ENCODE measurements around the gene SETBP1. TPM values are rescaled to one million over a fixed set of nuclear protein-coding genes. Genes with fewer than 3 reads are reported as not detected.
A peak's percentile ranks its signal among the peaks of the same experiment; 100 is the strongest.

SETBP1 gene
- total RNA-seq, 1 donor from 2014 or later: 39.5 TPM

- no peak overlapping the region for H3K27ac ChIP-seq
- TF ChIP-seq CTCF (IDR thresholded peaks at IDR 0.05): no peak
These were observed 423.3 kb downstream of the SETBP1 start for GRCh38 chr18:45104049-45104395.

GRCh38 chr18:45106331-45106774 is 425.7 kb downstream of the SETBP1 start:
- H3K27ac ChIP-seq: no peak overlapping the region
- ATAC-seq (peak; percentile 85), DNase-seq (no peak)
- H3K4me3 ChIP-seq: no peak overlapping the region
- no peaks in the 10 kb centered on the region for H3K36me3 ChIP-seq
- no peak for TF ChIP-seq CTCF (IDR thresholded peaks at IDR 0.05)
- no peaks in the 10 kb centered on the region for H3K27me3 ChIP-seq
- H3K9me3 ChIP-seq: no peaks in the 10 kb centered on the region
- no peaks in the 10 kb centered on the region for H3K4me1 ChIP-seq
- intact Hi-C loops (cut with DNase I): no loop called here

More at GRCh38 chr18:45104049-45104395, 423.3 kb downstream of the SETBP1 start:
- Histone ChIP-seq H3K9me3 (no peaks in the 10 kb centered on the region), H3K4me1 (no peaks in the 10 kb centered on the region), H3K27me3 (no peaks in the 10 kb centered on the region), H3K4me3 (no peak overlapping the region), H3K36me3 (no peaks in the 10 kb centered on the region)
- intact Hi-C loops (cut with DNase I): no loop called here
- DNase-seq (no peak), ATAC-seq (no peak)

GRCh38 chr18:45107425-45107824 is 426.7 kb downstream of the SETBP1 start:
- H3K4me3 ChIP-seq: no peak overlapping the region
- H3K4me1 ChIP-seq: no peaks in the 10 kb centered on the region
- H3K36me3 ChIP-seq: no peaks in the 10 kb centered on the region
- intact Hi-C loops (cut with DNase I): no loop called here
- ATAC-seq: no peak
- DNase-seq: no peak
- no peak overlapping the region for H3K27ac ChIP-seq
- no peaks in the 10 kb centered on the region for H3K27me3 ChIP-seq
- H3K9me3 ChIP-seq: no peaks in the 10 kb centered on the region
- TF ChIP-seq CTCF (IDR thresholded peaks at IDR 0.05): no peak

GRCh38 chr18:45108754-45109153 is 428.1 kb downstream of the SETBP1 start:
- H3K9me3 ChIP-seq: no peaks in the 10 kb centered on the region
- intact Hi-C loops (cut with DNase I): no loop called here
- H3K4me1 ChIP-seq: no peaks in the 10 kb centered on the region
- H3K27ac ChIP-seq: no peak overlapping the region
- no peaks in the 10 kb centered on the region for H3K36me3 ChIP-seq
- no peak for ATAC-seq
- H3K27me3 ChIP-seq: no peaks in the 10 kb centered on the region
- no peak for TF ChIP-seq CTCF (IDR thresholded peaks at IDR 0.05)
- DNase-seq: no peak
- no peak overlapping the region for H3K4me3 ChIP-seq

GRCh38 chr18:45109271-45109670 is 428.6 kb downstream of the SETBP1 start:
- TF ChIP-seq CTCF (IDR thresholded peaks at IDR 0.05): no peak
- intact Hi-C loops (cut with DNase I): no loop called here
- Histone ChIP-seq H3K27me3 (no peaks in the 10 kb centered on the region), H3K4me3 (no peak overlapping the region), H3K4me1 (no peaks in the 10 kb centered on the region), H3K36me3 (no peaks in the 10 kb centered on the region), H3K9me3 (no peaks in the 10 kb centered on the region), H3K27ac (no peak overlapping the region)
- ATAC-seq (no peak), DNase-seq (no peak)

GRCh38 chr18:45109706-45110105 is 429.0 kb downstream of the SETBP1 start:
- Histone ChIP-seq H3K4me1 (no peaks in the 10 kb centered on the region), H3K4me3 (no peak overlapping the region), H3K36me3 (no peaks in the 10 kb centered on the region), H3K27me3 (no peaks in the 10 kb centered on the region), H3K27ac (no peak overlapping the region), H3K9me3 (no peaks in the 10 kb centered on the region)
- no peak for TF ChIP-seq CTCF (IDR thresholded peaks at IDR 0.05)
- ATAC-seq (no peak), DNase-seq (no peak)
- intact Hi-C loops (cut with DNase I): no loop called here
